Left lung (tissue), 10 donors: ENCODE results near the gene SLC6A9. TPM values are rescaled to one million over a fixed set of nuclear protein-coding genes. Genes with fewer than 3 reads are reported as not detected.

ENCODE experiments used
- ATAC-seq: fragments of 200-7000 bp; cut with Tn5 transposase; one replicate; pipeline ENCODE4 v1.9.1; 2020; ENCODE audit warnings: moderate library complexity
- DNase-seq, 4 donors: peaks; one replicate each; pipeline ENCODE4 v3.0.0-alpha.2; 2013 to 2020
- H3K27ac ChIP-seq, 2 donors: fragments of 200-600 bp; sonication (generic) in 1 of 2; one replicate each; pipeline versions ENCODE4 v1.5.0 to v1.8.0; 2020 to 2021
- H3K27me3 ChIP-seq, 2 donors: fragments of 200-600 bp; sonication (generic) in 1 of 2; one replicate each; pipeline versions ENCODE4 v1.5.0 to v1.8.0; 2020 to 2021
- H3K36me3 ChIP-seq, 2 donors: fragments of 200-600 bp; sonication (generic) in 1 of 2; one replicate each; pipeline versions ENCODE4 v1.5.0 to v1.8.0; 2020 to 2021
- H3K4me1 ChIP-seq, 2 donors: fragments of 200-600 bp; one replicate each; pipeline ENCODE4 v1.8.0; 2021
- H3K4me3 ChIP-seq, 2 donors: fragments of 200-600 bp; sonication (generic) in 1 of 2; one replicate each; pipeline versions ENCODE4 v1.5.0 to v1.8.0; 2020 to 2021; ENCODE audit warnings: mild to moderate bottlenecking in 1 of 2
- H3K9me3 ChIP-seq, 2 donors: fragments of 200-600 bp; sonication (generic) in 1 of 2; one replicate each; pipeline versions ENCODE4 v1.5.0 to v1.8.0; 2020 to 2021
- CTCF ChIP-seq, 2 donors: fragments of 200-600 bp; sonication (generic) in 1 of 2; IDR thresholded peaks; one replicate each; pipeline versions ENCODE4 v1.5.0 to v1.8.0; 2021; ENCODE audit warnings: antibody characterized with exemption in 2 of 2
- intact Hi-C, 2 donors: fragments of 100-400 bp; cut with DNase I; formaldehyde crosslinking; loops; one replicate each; pipeline versions ENCODE4 v1.11.2 to v1.14.2; 2022
- polyA plus RNA-seq, 6 donors: library from polyadenylated mRNA; unstranded; fragments of 120-200 nt; gene quantifications; one replicate each; pipeline ENCODE4 v1.2.1, GENCODE V29; 2013; ENCODE audit not compliant: insufficient read length in 6 of 6
- total RNA-seq, 2 donors: library from RNA; stranded (reverse); fragmentation: NEBNext Ultra II Directional; extraction: Animal tissue kit (Norgen Biotek cat#: 25700); gene quantifications; one replicate each; pipeline ENCODE4 v1.2.1, GENCODE V29; 2021
- donor health status: DM: no; HTN: yes; CAD: no.
- donor health status: DM: no; HTN: no; CAD: no.

SLC6A9 gene
- total and polyA plus RNA-seq, 8 donors, result 10.9 to 28.5 (median 14.6) TPM

DNA sequence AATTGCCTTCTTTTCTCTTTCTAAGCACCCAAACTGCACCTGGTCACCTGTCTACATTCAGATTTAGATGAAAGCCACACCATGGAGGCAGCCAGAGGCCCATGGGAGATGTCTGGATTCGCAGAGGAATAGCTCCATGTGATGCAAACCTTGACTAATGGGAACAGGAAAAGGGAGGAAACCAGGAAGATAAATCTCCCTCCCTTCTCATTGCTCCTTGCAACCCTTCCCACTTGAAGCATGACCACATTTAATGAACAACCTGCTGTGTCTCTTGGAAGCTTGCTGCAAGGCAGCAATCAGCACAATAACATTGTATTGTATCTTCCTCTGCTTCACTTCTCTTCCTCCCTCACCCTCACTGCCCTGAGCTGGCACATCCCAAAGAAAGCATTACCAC, 44.8 kb upstream of the SLC6A9 start:
- ATAC-seq, result no peak
- intact Hi-C loops, result no loop called here
- H3K36me3 ChIP-seq, result no peaks in the 10 kb centered on the region
- peaks cover 0 to 29% of the 10 kb centered on the region in 2 donors for H3K4me1 ChIP-seq
- H3K27me3 ChIP-seq, result no peaks in the 10 kb centered on the region
- DNase-seq, result no peak
- no peaks in the 10 kb centered on the region for H3K9me3 ChIP-seq
- no peak overlapping the region for H3K4me3 ChIP-seq
- no peak for TF ChIP-seq CTCF (IDR thresholded peaks at IDR 0.05)
- no peak overlapping the region for H3K27ac ChIP-seq

DNA sequence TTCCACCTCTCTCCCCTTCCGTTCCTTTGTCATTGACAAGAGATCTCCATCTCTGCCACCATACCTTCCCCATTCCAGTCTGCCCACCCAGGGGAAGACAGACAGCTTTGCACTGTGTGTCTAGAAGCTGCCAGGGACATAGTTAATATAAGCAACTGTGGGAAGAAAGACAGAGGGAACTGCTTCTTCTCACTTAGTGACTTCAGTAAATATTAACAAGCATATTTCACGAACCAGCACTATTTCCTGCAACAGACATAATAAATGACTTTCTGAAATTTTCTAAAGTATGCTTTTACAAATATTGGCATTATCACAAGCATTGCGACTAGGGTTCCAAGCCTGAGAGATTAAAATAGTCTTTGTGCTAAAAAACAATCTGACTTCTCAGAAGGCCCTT, 43.2 kb upstream of the SLC6A9 start:
- Histone ChIP-seq H3K27ac (no peak overlapping the region), H3K4me3 (no peak overlapping the region), H3K36me3 (no peaks in the 10 kb centered on the region), H3K4me1 (peaks cover 0 to 37% of the 10 kb centered on the region in 2 donors), H3K9me3 (no peaks in the 10 kb centered on the region), H3K27me3 (no peaks in the 10 kb centered on the region)
- peak in 1 of 4 donors; percentile 21 for DNase-seq
- intact Hi-C loops, result no loop called here
- no peak for TF ChIP-seq CTCF (IDR thresholded peaks at IDR 0.05)
- no peak for ATAC-seq

DNA sequence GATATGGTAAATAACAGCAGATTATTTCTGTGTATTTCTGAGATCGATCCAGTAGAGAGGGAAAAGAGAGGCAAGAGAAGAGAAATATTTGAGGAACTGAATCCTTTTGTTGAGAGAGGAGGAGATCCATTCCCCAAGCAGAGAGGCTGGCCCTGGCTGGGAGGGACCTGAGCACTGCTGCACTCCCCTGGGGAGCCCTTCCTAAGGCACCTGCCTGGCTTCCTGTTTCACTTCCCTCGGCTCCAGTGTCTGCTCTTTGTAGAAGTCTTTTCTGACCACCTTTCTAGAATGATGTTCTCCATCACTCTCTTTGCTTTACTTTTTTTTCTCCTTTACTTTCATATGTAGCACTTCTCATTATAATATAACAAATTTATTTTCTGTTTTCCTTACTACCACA, 42.3 kb upstream of the SLC6A9 start:
- Histone ChIP-seq H3K9me3 (no peaks in the 10 kb centered on the region), H3K4me3 (no peak overlapping the region), H3K4me1 (peaks cover 0 to 46% of the 10 kb centered on the region in 2 donors), H3K27ac (no peak overlapping the region), H3K36me3 (no peaks in the 10 kb centered on the region), H3K27me3 (no peaks in the 10 kb centered on the region)
- TF ChIP-seq CTCF (IDR thresholded peaks at IDR 0.05), result no peak
- ATAC-seq, result no peak
- intact Hi-C loops, result no loop called here
- DNase-seq, result no peak

- no peak for ATAC-seq
- intact Hi-C loops, result no loop called here
These were observed 41.6 kb upstream of the SLC6A9 start for GRCh38 chr1:44072821-44073220.

DNA sequence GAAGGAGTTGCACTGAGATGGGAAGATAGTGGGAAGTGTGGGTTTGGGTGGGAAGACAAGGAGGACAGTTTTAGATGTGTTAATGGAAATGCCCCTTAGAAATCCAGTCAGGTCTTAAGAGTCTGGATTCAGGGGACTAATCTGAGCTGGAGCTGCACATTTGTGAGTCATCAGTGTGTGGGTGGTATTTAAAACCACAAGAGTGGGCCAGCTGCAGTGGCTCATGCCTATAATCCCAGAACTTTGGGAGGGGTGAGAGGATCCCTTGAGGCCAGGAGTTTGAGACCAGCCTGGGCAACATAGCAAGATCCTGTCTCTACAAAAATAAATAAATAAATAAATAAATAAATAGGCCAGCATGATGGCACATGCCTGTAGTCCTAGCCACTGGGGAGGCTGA, 40.9 kb upstream of the SLC6A9 start:
- intact Hi-C loops, result no loop called here
- Histone ChIP-seq H3K4me3 (no peak overlapping the region), H3K9me3 (no peaks in the 10 kb centered on the region), H3K27me3 (no peaks in the 10 kb centered on the region), H3K36me3 (no peaks in the 10 kb centered on the region), H3K27ac (no peak overlapping the region), H3K4me1 (peaks cover 0 to 58% of the 10 kb centered on the region in 2 donors)
- DNase-seq, result no peak
- ATAC-seq, result peak; percentile 42
- TF ChIP-seq CTCF (IDR thresholded peaks at IDR 0.05), result no peak

More at GRCh38 chr1:44072821-44073220, 41.6 kb upstream of the SLC6A9 start:
- Histone ChIP-seq H3K9me3 (no peaks in the 10 kb centered on the region), H3K4me1 (peaks cover 0 to 52% of the 10 kb centered on the region in 2 donors), H3K36me3 (no peaks in the 10 kb centered on the region), H3K4me3 (no peak overlapping the region), H3K27ac (no peak overlapping the region), H3K27me3 (no peaks in the 10 kb centered on the region)
- TF ChIP-seq CTCF (IDR thresholded peaks at IDR 0.05), result no peak
- no peak for DNase-seq
